Body of pancreas (tissue), 4 donors: ENCODE data around the gene TIGD3.

Source experiments
- POLR2A ChIP-seq, 3 donors: fragments of 450-650 bp; IDR thresholded peaks; one replicate each; pipeline ENCODE4 v1.6.1; 2016; ENCODE audit warnings: antibody characterized with exemption in 3 of 3, mild to moderate bottlenecking in 2 of 3
- TF ChIP-seq, protein P1 (sequence below), 7 experiments: fragments of 450-650 bp in 4 of 7; fragments of 200-600 bp in 3 of 7; sonication (generic) in 3 of 7; IDR thresholded peaks; one replicate each; pipeline ENCODE4 v1.5.1; 2016 to 2019; ENCODE audit warnings: antibody characterized with exemption in 7 of 7

DNA sequence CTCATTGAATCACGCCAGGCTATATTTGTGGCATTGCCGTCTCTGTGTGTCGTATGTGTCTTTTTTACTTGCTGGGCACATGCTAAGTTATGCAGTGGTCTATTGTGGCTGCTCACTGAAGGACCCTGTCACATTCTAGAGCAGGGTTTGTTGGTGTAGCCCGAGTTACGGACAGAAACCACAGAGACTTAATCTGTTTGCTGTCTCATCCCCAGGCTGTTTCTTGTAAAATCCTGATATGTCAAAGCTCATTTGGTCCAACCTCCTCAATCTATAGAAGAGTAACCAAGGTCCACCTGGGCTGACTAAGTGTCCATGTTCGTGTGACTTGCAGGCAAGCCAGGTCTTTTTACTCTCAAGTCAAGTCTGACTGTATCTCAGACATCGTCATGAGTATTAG, 15.9 kb upstream of the TIGD3 start:
- TF ChIP-seq POLR2A (IDR thresholded peaks at IDR 0.05), result no peak
- TF ChIP-seq, protein P1, sequence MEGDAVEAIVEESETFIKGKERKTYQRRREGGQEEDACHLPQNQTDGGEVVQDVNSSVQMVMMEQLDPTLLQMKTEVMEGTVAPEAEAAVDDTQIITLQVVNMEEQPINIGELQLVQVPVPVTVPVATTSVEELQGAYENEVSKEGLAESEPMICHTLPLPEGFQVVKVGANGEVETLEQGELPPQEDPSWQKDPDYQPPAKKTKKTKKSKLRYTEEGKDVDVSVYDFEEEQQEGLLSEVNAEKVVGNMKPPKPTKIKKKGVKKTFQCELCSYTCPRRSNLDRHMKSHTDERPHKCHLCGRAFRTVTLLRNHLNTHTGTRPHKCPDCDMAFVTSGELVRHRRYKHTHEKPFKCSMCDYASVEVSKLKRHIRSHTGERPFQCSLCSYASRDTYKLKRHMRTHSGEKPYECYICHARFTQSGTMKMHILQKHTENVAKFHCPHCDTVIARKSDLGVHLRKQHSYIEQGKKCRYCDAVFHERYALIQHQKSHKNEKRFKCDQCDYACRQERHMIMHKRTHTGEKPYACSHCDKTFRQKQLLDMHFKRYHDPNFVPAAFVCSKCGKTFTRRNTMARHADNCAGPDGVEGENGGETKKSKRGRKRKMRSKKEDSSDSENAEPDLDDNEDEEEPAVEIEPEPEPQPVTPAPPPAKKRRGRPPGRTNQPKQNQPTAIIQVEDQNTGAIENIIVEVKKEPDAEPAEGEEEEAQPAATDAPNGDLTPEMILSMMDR (IDR thresholded peaks at IDR 0.05), result no peak
